PC-3 (cell line): ENCODE data around the gene GFOD1. TPM values are rescaled to one million over a fixed set of nuclear protein-coding genes. Genes with fewer than 3 reads are reported as not detected.

Experiments
- ATAC-seq: fragments of 200-7000 bp; cut with Tn5 transposase; 2 replicates; pipeline ENCODE4 v1.9.1; 2020; ENCODE audit warnings: mild to moderate bottlenecking, moderate library complexity
- BruUV-seq: library from RNA; stranded (reverse); fragments of 400-500 nt; replicated peaks from 2 replicates; lab custom pipeline; 2021; lab: Mats Ljungman, UMichigan
- CTCF ChIA-PET: fragments of 300-600 bp; sonication (Branson Sonifier 250); formaldehyde crosslinking; loops from one replicate; lab custom pipeline; 2022; ENCODE audit warnings: antibody characterized with exemption; lab: Charles Lee
- POLR2A ChIA-PET: fragments of 300-600 bp; sonication (Branson Sonifier 250); formaldehyde crosslinking; loops from one replicate; lab custom pipeline; 2022; ENCODE audit warnings: antibody characterized with exemption; ENCODE audit not compliant: unreplicated experiment; lab: Charles Lee
- DNase-seq: peaks from one replicate; pipeline ENCODE4 v3.0.0-alpha.2; 2015
- H2AFZ ChIP-seq: fragments of 300-600 bp; sonication (generic); 2 replicates; pipeline ENCODE4 v1.6.0; 2016; ENCODE audit warnings: antibody characterized with exemption, low read length
- H3F3A ChIP-seq: fragments of 300-600 bp; sonication (generic); one replicate; pipeline ENCODE4 v1.6.0; 2017; ENCODE audit warnings: antibody characterized with exemption, low read length, control low read depth, mild to moderate bottlenecking; ENCODE audit not compliant: unreplicated experiment
- H3K27ac ChIP-seq: fragments of 300-600 bp; sonication (generic); 2 replicates; pipeline ENCODE4 v1.5.1; 2016; ENCODE audit warnings: mild to moderate bottlenecking, low read length
- H3K27me3 ChIP-seq: fragments of 300-600 bp; sonication (generic); 2 replicates; pipeline ENCODE4 v1.6.1; 2016; ENCODE audit warnings: low read length, mixed read lengths
- H3K36me3 ChIP-seq: fragments of 300-600 bp; sonication (generic); 2 replicates; pipeline ENCODE4 v1.6.1; 2016; ENCODE audit warnings: low read depth, mixed run types, low read length, mixed read lengths
- H3K4me1 ChIP-seq: fragments of 300-600 bp; sonication (generic); 2 replicates; pipeline ENCODE4 v1.5.1; 2016; ENCODE audit warnings: low read length; ENCODE audit not compliant: insufficient read depth
- H3K4me2 ChIP-seq: fragments of 300-600 bp; sonication (generic); 2 replicates; pipeline ENCODE4 v1.6.0; 2016; ENCODE audit warnings: low read length
- H3K4me3 ChIP-seq: fragments of 300-600 bp; sonication (generic); 2 replicates; pipeline ENCODE4 v1.5.1; 2016; ENCODE audit warnings: mild to moderate bottlenecking, low read length, mixed read lengths
- H3K79me2 ChIP-seq: fragments of 300-600 bp; sonication (generic); 2 replicates; pipeline ENCODE4 v1.6.1; 2017; ENCODE audit warnings: low read length, mixed read lengths
- H3K9ac ChIP-seq: fragments of 300-600 bp; sonication (generic); 2 replicates; pipeline ENCODE4 v1.6.0; 2016; ENCODE audit warnings: mild to moderate bottlenecking, low read length
- H3K9me2 ChIP-seq: fragments of 300-600 bp; sonication (generic); replicated peaks from 2 replicates; pipeline ENCODE4 v1.6.1; 2016; ENCODE audit warnings: mixed run types, low read length, mixed read lengths
- H3K9me3 ChIP-seq: fragments of 300-600 bp; sonication (generic); 2 replicates; pipeline ENCODE4 v1.6.1; 2016; ENCODE audit warnings: low read length, mixed read lengths
- H4K20me1 ChIP-seq: fragments of 300-600 bp; sonication (generic); 2 replicates; pipeline ENCODE4 v1.6.1; 2016; ENCODE audit warnings: low read length, mixed read lengths
- CTCF ChIP-seq: fragments of 300-600 bp; sonication (generic); conservative IDR thresholded peaks from 2 replicates; pipeline ENCODE4 v1.5.1; 2017; ENCODE audit warnings: antibody characterized with exemption, low read depth, mild to moderate bottlenecking, low read length
- EZH2 ChIP-seq: fragments of 300-600 bp; sonication (generic); IDR thresholded peaks from one replicate; pipeline ENCODE4 v1.6.1; 2017; ENCODE audit warnings: antibody characterized with exemption, mild to moderate bottlenecking, low read length; ENCODE audit not compliant: unreplicated experiment
- EZH2phosphoT487 ChIP-seq: fragments of 300-600 bp; sonication (generic); IDR thresholded peaks from 2 replicates; pipeline ENCODE4 v1.6.1; 2018; ENCODE audit warnings: mild to moderate bottlenecking, antibody characterized with exemption, low read length, borderline replicate concordance
- intact Hi-C: fragments of 100-400 bp; cut with micrococcal nuclease; formaldehyde crosslinking; loops from 2 replicates; pipeline ENCODE4 v1.9.0; 2023
- total RNA-seq: library from RNA; depleted of rRNA; stranded (reverse); fragments of >200 nt; gene quantifications from 2 replicates; pipeline ENCODE4 v1.2.3, GENCODE V29; 2014

Gene GFOD1
- total RNA-seq, 1 experiment from 2014 or later = 16.0 TPM

- no TSS peak for BruUV-seq
- no peaks in the 10 kb centered on the region for H3K79me2 ChIP-seq
- no peak for TF ChIP-seq EZH2phosphoT487
- TF ChIP-seq CTCF = no peak
- no peak for TF ChIP-seq EZH2
- DNase-seq (no peak), ATAC-seq (no peak)
- ChIA-PET POLR2A (interaction anchor here (1.2 kb wide), 1 partner anchor 16 kb away, joined by 4 read pairs; no protein-coding TSS in a partner anchor), CTCF (no interaction called here)
- no peaks in the 10 kb centered on the region for H3K36me3 ChIP-seq
- no peak overlapping the region for H3K9ac ChIP-seq
- H3F3A ChIP-seq = peaks cover 3% of the 10 kb centered on the region
- 0 out of 2 replicates have a peak overlapping the region, but pooled peaks have one; percentile 28 for H2AFZ ChIP-seq
- H3K4me3 ChIP-seq = peak overlapping the region; percentile 27; the same call in 1 of the 2 replicates
- H3K4me2 ChIP-seq = peak overlapping the region; percentile 69
- no peaks in the 10 kb centered on the region for H4K20me1 ChIP-seq
- H3K9me3 ChIP-seq = no peaks in the 10 kb centered on the region
- intact Hi-C loops = no loop called here
- no peaks in the 10 kb centered on the region for H3K27me3 ChIP-seq
- H3K27ac ChIP-seq = peak overlapping the region; percentile 62
- H3K9me2 ChIP-seq = no peaks in the 10 kb centered on the region
- peaks cover 33% of the 10 kb centered on the region for H3K4me1 ChIP-seq
These were observed 131.2 kb downstream of the GFOD1 start for GRCh38 chr6:13355999-13356785.

GRCh38 chr6:13355043-13355945 lies 132.1 kb downstream of the GFOD1 start:
- H3K27ac ChIP-seq = peak overlapping the region; percentile 62
- no peaks in the 10 kb centered on the region for H3K9me3 ChIP-seq
- H3F3A ChIP-seq = peaks cover 3% of the 10 kb centered on the region
- no peaks in the 10 kb centered on the region for H3K79me2 ChIP-seq
- TF ChIP-seq EZH2 (no peak), CTCF (no peak), EZH2phosphoT487 (no peak)
- intact Hi-C loops = no loop called here
- peaks cover 33% of the 10 kb centered on the region for H3K4me1 ChIP-seq
- no peaks in the 10 kb centered on the region for H3K9me2 ChIP-seq
- H3K27me3 ChIP-seq = no peaks in the 10 kb centered on the region
- peak; percentile 95 for DNase-seq
- peak; percentile 96 for ATAC-seq
- ChIA-PET POLR2A (no interaction called here), CTCF (no interaction called here)
- H3K36me3 ChIP-seq = no peaks in the 10 kb centered on the region
- H3K4me3 ChIP-seq = peak overlapping the region; percentile 27; the same call in 1 of the 2 replicates
- peak overlapping the region; percentile 69 for H3K4me2 ChIP-seq
- no TSS peak for BruUV-seq
- H2AFZ ChIP-seq = 0 out of 2 replicates have a peak overlapping the region, but pooled peaks have one; percentile 28
- no peaks in the 10 kb centered on the region for H4K20me1 ChIP-seq
- no peak overlapping the region for H3K9ac ChIP-seq
